HUES64 (cell line): Measurements from ENCODE around the gene CAMKMT.

ENCODE experiments used
- H3K27ac ChIP-seq: 2 replicates; pipeline ENCODE4 v1.7.0; 2013; ENCODE audit warnings: low read depth, low read length, inconsistent platforms
- H3K27me3 ChIP-seq: 2 replicates; pipeline ENCODE4 v1.6.1; 2013; ENCODE audit warnings: mild to moderate bottlenecking, low read length; ENCODE audit not compliant: insufficient read depth
- H3K36me3 ChIP-seq: 2 replicates; pipeline ENCODE4 v1.6.1; 2013; ENCODE audit warnings: mild to moderate bottlenecking, low read length; ENCODE audit not compliant: insufficient read depth
- H3K4me1 ChIP-seq: 2 replicates; pipeline ENCODE4 v1.6.1; 2013; ENCODE audit warnings: mild to moderate bottlenecking, low read length, moderate library complexity; ENCODE audit not compliant: insufficient read depth
- H3K4me3 ChIP-seq: 2 replicates; pipeline ENCODE4 v1.5.1; 2013; ENCODE audit warnings: mild to moderate bottlenecking, low read length, moderate library complexity
- H3K9ac ChIP-seq: 2 replicates; pipeline ENCODE4 v1.6.1; 2013; ENCODE audit warnings: mild to moderate bottlenecking, low read depth, low read length
- H3K9me3 ChIP-seq: 2 replicates; pipeline ENCODE4 v1.6.1; 2013; ENCODE audit warnings: low read depth, low read length; ENCODE audit not compliant: insufficient read depth
- WGBS: fragments of 150-250, 120-280 bp; methylation state at CpG from one replicate; pipeline ENCODE4 v1.1.7; 2013; ENCODE audit warnings: missing lambda C conversion rate; 5-methylcytosine and 5-hydroxymethylcytosine counted together

CAMKMT gene

GRCh38 chr2:44802777-44803424 lies 441.2 kb downstream of the CAMKMT start:
- under 1% methylated on average over 23 of the region's 27 CpGs for WGBS
- Histone ChIP-seq H3K27me3 (peaks cover 96% of the 10 kb centered on the region), H3K36me3 (no peaks in the 10 kb centered on the region), H3K27ac (peak overlapping the region; percentile 91), H3K4me3 (peak overlapping the region; percentile 53), H3K4me1 (peaks cover 76% of the 10 kb centered on the region), H3K9me3 (no peaks in the 10 kb centered on the region), H3K9ac (peak overlapping the region; percentile 59)

DNA sequence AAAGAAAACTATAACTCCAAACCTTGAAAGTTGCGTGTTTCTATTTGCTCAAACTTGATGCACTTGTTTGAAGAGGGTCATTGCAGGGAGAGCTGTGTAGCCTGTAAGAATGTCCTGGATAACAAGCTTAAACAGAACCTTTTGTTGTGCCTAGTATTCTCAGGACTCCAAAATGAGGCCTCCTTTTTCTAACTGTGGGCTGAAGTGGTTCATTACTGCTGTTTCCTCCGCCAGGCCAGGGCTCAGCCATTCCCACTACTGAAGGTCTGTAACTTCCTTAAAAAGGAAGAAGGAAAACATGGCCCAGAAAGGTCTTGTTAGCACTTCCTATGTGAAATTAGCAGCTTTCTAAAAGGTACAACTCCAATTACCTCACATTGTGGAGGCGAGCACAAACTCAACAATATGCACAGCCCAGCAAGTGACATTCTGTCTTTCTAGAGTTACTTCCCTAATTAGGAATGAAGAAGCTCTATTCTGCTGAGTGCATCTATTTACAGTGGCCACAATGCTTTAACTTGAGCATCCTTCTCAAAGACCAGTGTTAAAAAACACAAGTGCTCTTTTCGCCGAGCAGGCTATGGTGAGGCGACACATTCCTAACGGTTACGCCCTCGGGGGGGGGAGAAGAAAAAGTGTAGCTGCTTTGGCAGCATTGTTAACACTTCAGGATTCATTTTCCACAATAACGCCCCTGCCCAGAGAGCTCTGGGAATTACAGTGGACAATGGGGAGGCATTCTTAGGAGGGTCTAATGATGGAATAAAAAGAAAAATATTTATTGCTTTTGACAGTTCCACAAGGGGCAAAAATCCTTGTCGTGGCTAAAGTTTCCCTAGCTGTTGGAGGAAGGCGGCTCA lies 442.9 kb downstream of the CAMKMT start:
- Histone ChIP-seq H3K4me3 (peak overlapping the region; percentile 37), H3K36me3 (no peaks in the 10 kb centered on the region), H3K9ac (no peak overlapping the region; the same call in 1 of the 2 replicates), H3K4me1 (peaks cover 75% of the 10 kb centered on the region), H3K9me3 (no peaks in the 10 kb centered on the region), H3K27me3 (peaks cover 98% of the 10 kb centered on the region), H3K27ac (peak overlapping the region; percentile 61; the same call in 1 of the 2 replicates)
- WGBS, result 16% methylated on average over 12 of the region's 12 CpGs

- Histone ChIP-seq H3K36me3 (no peaks in the 10 kb centered on the region), H3K4me1 (peaks cover 66% of the 10 kb centered on the region), H3K27ac (peak overlapping the region; percentile 57; the same call in 1 of the 2 replicates), H3K9ac (no peak overlapping the region; the same call in 1 of the 2 replicates), H3K9me3 (no peaks in the 10 kb centered on the region), H3K27me3 (peaks cover 89% of the 10 kb centered on the region), H3K4me3 (peak overlapping the region; percentile 37)
- 4% methylated on average over 16 of the region's 16 CpGs for WGBS
Measured at GRCh38 chr2:44805401-44806235, 443.9 kb downstream of the CAMKMT start.

GRCh38 chr2:44807201-44808025 lies 445.7 kb downstream of the CAMKMT start:
- no peak overlapping the region for H3K27ac ChIP-seq
- no peaks in the 10 kb centered on the region for H3K36me3 ChIP-seq
- H3K9me3 ChIP-seq, result no peaks in the 10 kb centered on the region
- H3K4me1 ChIP-seq, result peaks cover 53% of the 10 kb centered on the region
- no peak overlapping the region for H3K9ac ChIP-seq
- H3K4me3 ChIP-seq, result no peak overlapping the region
- H3K27me3 ChIP-seq, result peaks cover 71% of the 10 kb centered on the region
- 28% methylated on average over 10 of the region's 14 CpGs for WGBS

GRCh38 chr2:44810892-44811530 lies 449.3 kb downstream of the CAMKMT start:
- H3K27ac ChIP-seq, result no peak overlapping the region
- H3K4me3 ChIP-seq, result no peak overlapping the region
- no peaks in the 10 kb centered on the region for H3K36me3 ChIP-seq
- peaks cover 22% of the 10 kb centered on the region for H3K4me1 ChIP-seq
- peaks cover 39% of the 10 kb centered on the region for H3K27me3 ChIP-seq
- no peak overlapping the region for H3K9ac ChIP-seq
- WGBS, result 88% methylated on average over 22 of the region's 22 CpGs
- no peaks in the 10 kb centered on the region for H3K9me3 ChIP-seq

GRCh38 chr2:44813165-44813564 lies 451.4 kb downstream of the CAMKMT start:
- Histone ChIP-seq H3K9me3 (no peaks in the 10 kb centered on the region), H3K27me3 (peaks cover 17% of the 10 kb centered on the region), H3K4me1 (peaks cover under 1% of the 10 kb centered on the region), H3K27ac (no peak overlapping the region), H3K36me3 (no peaks in the 10 kb centered on the region), H3K4me3 (no peak overlapping the region), H3K9ac (no peak overlapping the region)
- 82% methylated on average over 2 of the region's 2 CpGs for WGBS

- Histone ChIP-seq H3K9me3 (no peaks in the 10 kb centered on the region), H3K4me3 (no peak overlapping the region), H3K27me3 (peaks cover 12% of the 10 kb centered on the region), H3K4me1 (no peaks in the 10 kb centered on the region), H3K9ac (no peak overlapping the region), H3K27ac (no peak overlapping the region), H3K36me3 (no peaks in the 10 kb centered on the region)
- WGBS, result 85% methylated on average over 2 of the region's 2 CpGs
Measured at GRCh38 chr2:44813658-44814057, 451.9 kb downstream of the CAMKMT start.

DNA sequence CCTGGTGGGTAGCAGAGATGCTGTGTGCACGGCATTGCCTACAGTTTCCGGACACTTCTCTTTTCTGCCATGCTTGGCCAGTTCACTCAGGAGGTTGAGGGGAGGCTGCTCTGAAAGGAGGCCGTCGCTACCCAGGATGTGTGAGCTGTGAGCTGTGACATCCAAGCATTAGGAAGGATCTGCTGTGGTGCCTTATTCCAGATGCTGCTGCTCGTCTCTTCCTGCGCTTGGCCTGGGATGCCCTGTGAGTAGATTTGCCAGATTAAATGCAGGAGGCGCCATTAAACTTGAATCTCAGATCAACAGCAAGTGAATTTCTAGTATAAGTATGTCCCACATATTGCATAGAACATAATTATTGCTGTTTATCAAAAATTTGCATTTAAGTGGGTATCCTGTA lies 455.5 kb downstream of the CAMKMT start:
- 93% methylated on average over 6 of the region's 7 CpGs for WGBS
- H3K4me1 ChIP-seq, result peaks cover 11% of the 10 kb centered on the region

GRCh38 chr2:44817673-44818335 lies 456.1 kb downstream of the CAMKMT start:
- 91% methylated on average over 2 of the region's 2 CpGs for WGBS
- H3K9ac ChIP-seq, result no peak overlapping the region
- H3K27me3 ChIP-seq, result 0 out of 2 replicates have a peak, but pooled peaks cover 2% of the 10 kb centered on the region
- no peaks in the 10 kb centered on the region for H3K36me3 ChIP-seq
- H3K9me3 ChIP-seq, result no peaks in the 10 kb centered on the region
- H3K4me3 ChIP-seq, result no peak overlapping the region
- H3K4me1 ChIP-seq, result peaks cover 11% of the 10 kb centered on the region
- no peak overlapping the region for H3K27ac ChIP-seq

More for the DNA sequence above, 455.5 kb downstream of the CAMKMT start:
- H3K27me3 ChIP-seq, result 0 out of 2 replicates have a peak, but pooled peaks cover 2% of the 10 kb centered on the region
- H3K36me3 ChIP-seq, result no peaks in the 10 kb centered on the region
- H3K9me3 ChIP-seq, result no peaks in the 10 kb centered on the region
- H3K9ac ChIP-seq, result no peak overlapping the region
- H3K27ac ChIP-seq, result no peak overlapping the region
- H3K4me3 ChIP-seq, result no peak overlapping the region
